Measurements from ENCODE around the gene ARHGEF9.

The ARHGEF9 gene

GRCh38 chrX:63679432-63679831, 105.6 kb downstream of the ARHGEF9 start:
- H4K20me1 ChIP-seq (ENCODE audit: insufficient read depth, low read length) = no peaks in the 10 kb centered on the region
- peaks cover 25% of the 10 kb centered on the region for H3K36me3 ChIP-seq (ENCODE audit: insufficient read depth, low read length)
- H3K9ac ChIP-seq (ENCODE audit: low read length) = no peak overlapping the region
- H3K9me3 ChIP-seq (ENCODE audit: low read length) = no peaks in the 10 kb centered on the region
- no peaks in the 10 kb centered on the region for H3K4me1 ChIP-seq (ENCODE audit: insufficient read depth, low read length, severe bottlenecking)
- H3K27ac ChIP-seq (ENCODE audit: low read depth, low read length, poor library complexity, severe bottlenecking) = no peak overlapping the region
- H3K4me3 ChIP-seq (ENCODE audit: low read depth, low read length, poor library complexity, severe bottlenecking) = no peak overlapping the region
- no peaks in the 10 kb centered on the region for H3K79me2 ChIP-seq (ENCODE audit: insufficient read depth, low read length)
- H2AFZ ChIP-seq (ENCODE audit: low read length) = no peak overlapping the region
- H3K27me3 ChIP-seq (ENCODE audit: insufficient read depth, low read length) = no peaks in the 10 kb centered on the region
- TF ChIP-seq CTCF (IDR thresholded peaks at IDR 0.05; ENCODE audit: low read length) = no peak
- TF ChIP-seq EZH2 (IDR thresholded peaks at IDR 0.05; ENCODE audit: borderline replicate concordance, low read length) = no peak
- no peaks in the 10 kb centered on the region for H3F3A ChIP-seq (ENCODE audit: insufficient read depth, low read length)
- H3K9me2 ChIP-seq (ENCODE audit: low read depth, low read length) = no peaks in the 10 kb centered on the region
- H3K4me2 ChIP-seq (ENCODE audit: low read length) = no peak overlapping the region

- TF ChIP-seq CTCF (IDR thresholded peaks at IDR 0.05; ENCODE audit: low read length) (no peak), EZH2 (IDR thresholded peaks at IDR 0.05; ENCODE audit: borderline replicate concordance, low read length) (no peak)
- H3K9me3 ChIP-seq (ENCODE audit: low read length) = no peaks in the 10 kb centered on the region
- H3K36me3 ChIP-seq (ENCODE audit: insufficient read depth, low read length) = peaks cover 50% of the 10 kb centered on the region
Measured at GRCh38 chrX:63675716-63676115, 109.3 kb downstream of the ARHGEF9 start.

GRCh38 chrX:63673896-63674295, 111.1 kb downstream of the ARHGEF9 start:
- Histone ChIP-seq H3K4me3 (ENCODE audit: low read depth, low read length, poor library complexity, severe bottlenecking) (no peak overlapping the region), H3K4me2 (ENCODE audit: low read length) (no peak overlapping the region), H2AFZ (ENCODE audit: low read length) (no peak overlapping the region), H3K27me3 (ENCODE audit: insufficient read depth, low read length) (no peaks in the 10 kb centered on the region), H3K79me2 (ENCODE audit: insufficient read depth, low read length) (no peaks in the 10 kb centered on the region), H3K9me3 (ENCODE audit: low read length) (no peaks in the 10 kb centered on the region), H3K4me1 (ENCODE audit: insufficient read depth, low read length, severe bottlenecking) (no peaks in the 10 kb centered on the region), H3K36me3 (ENCODE audit: insufficient read depth, low read length) (peaks cover 60% of the 10 kb centered on the region), H3F3A (ENCODE audit: insufficient read depth, low read length) (no peaks in the 10 kb centered on the region), H3K9ac (ENCODE audit: low read length) (no peak overlapping the region), H3K27ac (ENCODE audit: low read depth, low read length, poor library complexity, severe bottlenecking) (no peak overlapping the region), H4K20me1 (ENCODE audit: insufficient read depth, low read length) (no peaks in the 10 kb centered on the region), H3K9me2 (ENCODE audit: low read depth, low read length) (no peaks in the 10 kb centered on the region)
- TF ChIP-seq CTCF (IDR thresholded peaks at IDR 0.05; ENCODE audit: low read length) = no peak
- TF ChIP-seq EZH2 (IDR thresholded peaks at IDR 0.05; ENCODE audit: borderline replicate concordance, low read length) = no peak

More at GRCh38 chrX:63675716-63676115, 109.3 kb downstream of the ARHGEF9 start:
- Histone ChIP-seq H4K20me1 (ENCODE audit: insufficient read depth, low read length) (no peaks in the 10 kb centered on the region), H3K4me1 (ENCODE audit: insufficient read depth, low read length, severe bottlenecking) (no peaks in the 10 kb centered on the region), H3K27me3 (ENCODE audit: insufficient read depth, low read length) (no peaks in the 10 kb centered on the region), H3K4me2 (ENCODE audit: low read length) (no peak overlapping the region), H3F3A (ENCODE audit: insufficient read depth, low read length) (no peaks in the 10 kb centered on the region), H3K79me2 (ENCODE audit: insufficient read depth, low read length) (no peaks in the 10 kb centered on the region), H3K9me2 (ENCODE audit: low read depth, low read length) (no peaks in the 10 kb centered on the region), H3K9ac (ENCODE audit: low read length) (no peak overlapping the region), H3K4me3 (ENCODE audit: low read depth, low read length, poor library complexity, severe bottlenecking) (no peak overlapping the region), H3K27ac (ENCODE audit: low read depth, low read length, poor library complexity, severe bottlenecking) (no peak overlapping the region), H2AFZ (ENCODE audit: low read length) (no peak overlapping the region)
